Measurements from ENCODE around the gene ALKBH1.
"Not testable (repeated sequence)": the region's sequence is repeated elsewhere in the genome, so short reads cannot be mapped to it uniquely, and the experiment has no call there.

The ALKBH1 gene

DNA sequence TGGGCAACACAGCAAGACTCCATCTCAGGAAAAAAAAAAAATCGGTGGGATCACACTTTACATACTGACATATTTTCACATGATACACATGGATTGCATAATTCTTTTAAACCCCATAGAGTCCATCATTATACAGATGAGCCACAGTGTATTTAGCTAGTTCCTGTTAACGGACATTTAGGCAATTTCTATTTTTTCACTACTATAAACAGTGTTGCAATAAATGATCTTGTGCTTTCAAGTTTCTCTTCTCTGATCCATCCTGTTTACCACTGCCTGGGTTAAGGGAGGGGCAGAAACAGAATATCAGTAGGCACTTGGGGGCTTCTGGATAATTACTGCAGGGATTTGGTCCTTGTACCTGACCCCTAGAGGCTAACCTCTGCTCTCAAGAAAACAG is 48.0 kb downstream of the ALKBH1 start:
- Histone ChIP-seq H2AFZ (ENCODE audit: low read depth, low read length) (no peak overlapping the region), H3K36me3 (ENCODE audit: insufficient read depth, low read length) (no peaks in the 10 kb centered on the region), H3K4me3 (ENCODE audit: low read length) (no peak overlapping the region), H3K9me3 (ENCODE audit: low read length) (no peaks in the 10 kb centered on the region), H3K4me1 (ENCODE audit: insufficient read depth, low read length) (peaks cover 16% of the 10 kb centered on the region), H3K27me3 (ENCODE audit: insufficient read depth, low read length) (no peaks in the 10 kb centered on the region)

- Histone ChIP-seq H3K27me3 (ENCODE audit: insufficient read depth, low read length) (no peaks in the 10 kb centered on the region), H3K4me1 (ENCODE audit: insufficient read depth, low read length) (peaks cover 27% of the 10 kb centered on the region), H2AFZ (ENCODE audit: low read depth, low read length) (no peak overlapping the region), H3K4me3 (ENCODE audit: low read length) (no peak overlapping the region), H3K9me3 (ENCODE audit: low read length) (no peaks in the 10 kb centered on the region), H3K36me3 (ENCODE audit: insufficient read depth, low read length) (no peaks in the 10 kb centered on the region)
These were observed 50.5 kb downstream of the ALKBH1 start for GRCh38 chr14:77657280-77657679.

GRCh38 chr14:77654001-77654441 is 53.8 kb downstream of the ALKBH1 start:
- no peaks in the 10 kb centered on the region for H3K36me3 ChIP-seq (ENCODE audit: insufficient read depth, low read length)
- H3K4me1 ChIP-seq (ENCODE audit: insufficient read depth, low read length) = peaks cover 15% of the 10 kb centered on the region
- no peaks in the 10 kb centered on the region for H3K27me3 ChIP-seq (ENCODE audit: insufficient read depth, low read length)
- peak overlapping the region; percentile 14 for H3K4me3 ChIP-seq (ENCODE audit: low read length)
- H2AFZ ChIP-seq (ENCODE audit: low read depth, low read length) = peak overlapping the region; percentile 57
- H3K9me3 ChIP-seq (ENCODE audit: low read length) = no peaks in the 10 kb centered on the region

DNA sequence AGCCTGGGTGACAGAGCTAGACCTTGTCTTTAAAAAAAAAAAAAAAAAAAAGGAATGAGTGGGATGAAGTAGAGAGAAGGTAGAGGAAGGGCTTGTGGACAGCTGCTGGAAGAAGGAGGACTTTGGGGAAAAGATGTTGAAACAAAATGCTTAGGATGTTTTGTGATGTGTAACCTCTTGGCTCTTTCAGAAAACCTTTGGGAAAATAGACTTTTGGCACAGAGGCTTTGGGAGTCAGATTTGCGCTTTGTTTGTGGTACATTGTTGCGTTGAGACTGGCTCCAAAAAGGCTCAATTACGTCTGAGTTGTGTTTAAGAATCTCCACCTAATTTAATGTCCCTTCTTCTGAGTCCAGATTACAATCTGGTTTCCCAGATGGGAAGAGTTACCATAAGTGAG is 58.5 kb downstream of the ALKBH1 start:
- H3K4me3 ChIP-seq (ENCODE audit: low read length) = no peak overlapping the region
- no peaks in the 10 kb centered on the region for H3K36me3 ChIP-seq (ENCODE audit: insufficient read depth, low read length)
- H3K27me3 ChIP-seq (ENCODE audit: insufficient read depth, low read length) = no peaks in the 10 kb centered on the region
- no peak overlapping the region for H2AFZ ChIP-seq (ENCODE audit: low read depth, low read length)
- no peaks in the 10 kb centered on the region for H3K9me3 ChIP-seq (ENCODE audit: low read length)
- H3K4me1 ChIP-seq (ENCODE audit: insufficient read depth, low read length) = peaks cover 7% of the 10 kb centered on the region

- H2AFZ ChIP-seq (ENCODE audit: low read depth, low read length) = no peak overlapping the region
- H3K4me1 ChIP-seq (ENCODE audit: insufficient read depth, low read length) = no peaks in the 10 kb centered on the region
- no peak overlapping the region for H3K4me3 ChIP-seq (ENCODE audit: low read length)
- H3K27me3 ChIP-seq (ENCODE audit: insufficient read depth, low read length) = no peaks in the 10 kb centered on the region
- no peaks in the 10 kb centered on the region for H3K9me3 ChIP-seq (ENCODE audit: low read length)
- H3K36me3 ChIP-seq (ENCODE audit: insufficient read depth, low read length) = no peaks in the 10 kb centered on the region
These were observed 59.2 kb downstream of the ALKBH1 start for GRCh38 chr14:77648520-77649200.

- Histone ChIP-seq H3K36me3 (ENCODE audit: insufficient read depth, low read length) (no peaks in the 10 kb centered on the region), H3K9me3 (ENCODE audit: low read length) (no peaks in the 10 kb centered on the region), H3K4me3 (ENCODE audit: low read length) (no peak overlapping the region), H3K27me3 (ENCODE audit: insufficient read depth, low read length) (no peaks in the 10 kb centered on the region), H3K4me1 (ENCODE audit: insufficient read depth, low read length) (no peaks in the 10 kb centered on the region), H2AFZ (ENCODE audit: low read depth, low read length) (no peak overlapping the region)
These were observed 60.0 kb downstream of the ALKBH1 start for GRCh38 chr14:77647853-77648252.

DNA sequence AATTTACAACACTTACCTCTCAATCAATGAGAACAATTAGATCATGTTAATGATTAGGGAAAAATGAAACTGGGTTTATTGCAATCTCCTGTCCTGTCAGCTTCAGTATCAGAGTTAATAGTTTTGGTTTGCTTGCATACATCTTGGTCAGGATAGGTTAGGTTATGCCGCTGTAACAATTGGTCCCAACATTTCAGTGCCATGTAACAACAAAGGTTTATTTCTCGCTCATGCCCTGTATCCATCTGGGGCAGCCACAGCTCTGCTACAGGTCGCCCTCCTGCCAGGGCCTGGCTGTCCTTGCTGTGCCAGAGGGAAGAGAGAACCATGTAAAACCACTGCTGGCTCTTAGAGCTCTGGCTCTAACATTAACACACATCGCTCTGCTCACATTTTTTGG is 60.9 kb downstream of the ALKBH1 start:
- Histone ChIP-seq H3K4me3 (ENCODE audit: low read length) (no peak overlapping the region), H3K27me3 (ENCODE audit: insufficient read depth, low read length) (no peaks in the 10 kb centered on the region), H3K36me3 (ENCODE audit: insufficient read depth, low read length) (no peaks in the 10 kb centered on the region), H2AFZ (ENCODE audit: low read depth, low read length) (no peak overlapping the region), H3K4me1 (ENCODE audit: insufficient read depth, low read length) (no peaks in the 10 kb centered on the region), H3K9me3 (ENCODE audit: low read length) (no peaks in the 10 kb centered on the region)

DNA sequence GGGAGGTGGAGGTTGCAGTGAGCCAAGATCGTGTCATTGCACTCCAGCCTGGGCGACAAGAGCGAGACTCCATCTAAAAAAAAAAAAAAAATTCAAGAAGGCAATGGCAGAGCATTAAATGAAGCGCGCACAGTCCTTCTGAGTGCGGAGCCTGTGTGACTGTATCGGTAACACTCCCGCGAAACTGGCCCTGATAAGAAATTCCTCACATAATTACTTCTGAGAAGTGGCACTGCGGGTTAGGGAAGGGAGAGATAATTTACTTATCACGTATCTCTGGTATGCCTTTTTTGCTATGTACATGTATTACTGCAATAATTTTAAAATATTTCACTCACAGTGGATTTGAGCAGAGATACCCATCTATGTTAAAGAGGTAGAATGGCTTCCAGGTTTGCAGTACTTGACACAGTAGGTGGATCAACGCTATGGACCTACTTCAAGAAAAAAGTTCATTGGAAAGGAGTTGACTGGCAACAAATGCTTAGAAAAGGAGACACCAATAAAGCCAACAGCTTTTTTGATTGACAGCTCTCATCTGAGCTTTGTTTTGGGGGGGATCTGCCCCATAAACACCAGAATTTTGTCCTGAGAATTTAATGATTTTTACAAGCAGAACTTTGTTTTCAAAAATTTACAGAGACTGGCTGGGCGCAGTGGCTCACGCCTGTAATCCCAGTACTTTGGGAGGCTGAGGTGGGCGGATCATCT is 62.1 kb downstream of the ALKBH1 start:
- Histone ChIP-seq H3K36me3 (ENCODE audit: insufficient read depth, low read length) (no peaks in the 10 kb centered on the region), H3K4me1 (ENCODE audit: insufficient read depth, low read length) (no peaks in the 10 kb centered on the region), H3K27me3 (ENCODE audit: insufficient read depth, low read length) (no peaks in the 10 kb centered on the region), H2AFZ (ENCODE audit: low read depth, low read length) (no peak overlapping the region), H3K9me3 (ENCODE audit: low read length) (no peaks in the 10 kb centered on the region), H3K4me3 (ENCODE audit: low read length) (no peak overlapping the region)

DNA sequence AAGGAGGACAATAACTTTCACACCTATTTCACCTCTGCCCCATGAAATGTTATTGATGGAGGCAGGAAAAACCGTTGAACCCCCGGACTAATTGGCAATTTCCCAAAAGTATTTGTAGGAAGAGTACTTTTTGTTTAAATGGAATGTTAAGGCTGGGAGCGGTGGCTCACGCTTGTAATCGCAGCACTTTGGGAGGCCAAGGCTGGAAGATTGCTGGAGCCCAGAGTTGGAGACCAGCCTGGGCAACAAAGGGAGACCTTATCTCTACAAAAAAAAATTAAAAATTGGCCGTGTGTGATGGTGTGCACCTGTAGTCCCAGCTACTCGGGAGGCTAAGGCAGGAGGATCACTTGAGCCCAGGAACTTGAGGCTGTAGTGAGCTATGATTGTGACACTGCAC is 65.4 kb downstream of the ALKBH1 start:
- no peak overlapping the region for H3K4me3 ChIP-seq (ENCODE audit: low read length)
- no peaks in the 10 kb centered on the region for H3K27me3 ChIP-seq (ENCODE audit: insufficient read depth, low read length)

GRCh38 chr14:77641534-77642341 is 66.1 kb downstream of the ALKBH1 start:
- no peak overlapping the region for H2AFZ ChIP-seq (ENCODE audit: low read depth, low read length)
- H3K4me1 ChIP-seq (ENCODE audit: insufficient read depth, low read length) = no peaks in the 10 kb centered on the region
- no peaks in the 10 kb centered on the region for H3K9me3 ChIP-seq (ENCODE audit: low read length)
- H3K36me3 ChIP-seq (ENCODE audit: insufficient read depth, low read length) = no peaks in the 10 kb centered on the region
- H3K27me3 ChIP-seq (ENCODE audit: insufficient read depth, low read length) = no peaks in the 10 kb centered on the region
- H3K4me3 ChIP-seq (ENCODE audit: low read length) = no peak overlapping the region

More for the DNA sequence above, 65.4 kb downstream of the ALKBH1 start:
- H2AFZ ChIP-seq (ENCODE audit: low read depth, low read length) = no peak overlapping the region
- no peaks in the 10 kb centered on the region for H3K36me3 ChIP-seq (ENCODE audit: insufficient read depth, low read length)
- no peaks in the 10 kb centered on the region for H3K4me1 ChIP-seq (ENCODE audit: insufficient read depth, low read length)
- H3K9me3 ChIP-seq (ENCODE audit: low read length) = no peaks in the 10 kb centered on the region

DNA sequence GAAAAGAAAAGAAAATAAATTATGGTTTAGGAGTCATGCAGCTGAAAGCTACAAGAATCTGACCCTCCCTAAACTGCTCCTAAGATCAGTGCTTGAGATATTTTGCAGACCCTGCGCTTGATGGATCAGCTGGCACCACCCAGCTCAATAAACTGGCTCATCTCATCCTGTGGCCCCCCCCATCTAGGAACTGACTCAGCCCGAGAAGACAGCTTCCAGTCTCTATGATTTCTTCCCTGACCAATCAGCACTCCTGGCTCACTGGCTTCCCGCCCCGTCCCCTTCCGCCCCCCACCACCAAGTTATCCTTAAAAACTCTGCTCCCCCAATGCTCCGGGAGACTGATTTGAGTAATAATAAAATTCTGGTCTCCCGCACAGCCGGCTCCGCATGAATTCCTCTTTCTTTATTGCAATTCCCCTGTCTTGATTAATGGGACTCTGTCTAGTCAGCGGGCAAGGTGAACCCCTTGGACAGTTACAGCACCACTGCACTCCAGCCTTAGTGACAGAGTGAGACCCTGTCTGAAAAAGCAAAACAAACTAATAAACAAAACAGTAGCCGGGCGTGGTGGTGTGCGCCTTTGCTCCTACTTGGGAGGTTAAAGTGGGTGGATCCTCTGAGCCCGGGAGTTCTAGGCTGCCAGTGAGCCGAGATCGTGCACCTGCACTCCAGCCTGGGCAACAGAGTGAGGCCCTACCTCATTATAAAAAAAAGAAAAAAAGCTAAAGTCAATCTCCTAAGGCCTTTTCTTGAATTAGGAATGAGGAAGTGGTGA is 66.9 kb downstream of the ALKBH1 start:
- Histone ChIP-seq H3K4me3 (ENCODE audit: low read length) (no peak overlapping the region), H3K36me3 (ENCODE audit: insufficient read depth, low read length) (no peaks in the 10 kb centered on the region), H3K9me3 (ENCODE audit: low read length) (no peaks in the 10 kb centered on the region), H3K4me1 (ENCODE audit: insufficient read depth, low read length) (no peaks in the 10 kb centered on the region), H2AFZ (ENCODE audit: low read depth, low read length) (no peak overlapping the region), H3K27me3 (ENCODE audit: insufficient read depth, low read length) (no peaks in the 10 kb centered on the region)

DNA sequence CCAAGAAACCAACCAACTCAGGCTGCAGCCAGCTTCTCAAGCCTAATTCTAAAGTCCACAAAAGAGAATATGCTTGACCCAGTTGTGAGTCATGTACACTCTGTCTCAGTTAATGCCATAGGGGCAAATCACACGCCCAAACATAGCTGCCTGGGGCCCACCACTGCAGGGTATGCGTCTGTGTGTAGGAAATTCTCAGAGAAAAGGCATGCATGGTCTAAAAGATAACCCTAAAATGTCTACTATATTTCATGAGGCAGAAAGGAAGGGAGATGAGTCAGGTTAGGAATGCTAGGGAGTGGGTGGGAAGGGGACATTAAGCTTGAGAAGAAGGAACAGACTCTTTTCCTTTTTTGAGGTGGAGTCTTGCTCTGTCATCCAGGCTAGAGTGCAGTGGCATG is 69.1 kb downstream of the ALKBH1 start:
- Histone ChIP-seq H3K36me3 (ENCODE audit: insufficient read depth, low read length) (no peaks in the 10 kb centered on the region), H3K4me1 (ENCODE audit: insufficient read depth, low read length) (no peaks in the 10 kb centered on the region), H3K27me3 (ENCODE audit: insufficient read depth, low read length) (no peaks in the 10 kb centered on the region), H3K9me3 (ENCODE audit: low read length) (no peaks in the 10 kb centered on the region), H2AFZ (ENCODE audit: low read depth, low read length) (no peak overlapping the region), H3K4me3 (ENCODE audit: low read length) (no peak overlapping the region)

DNA sequence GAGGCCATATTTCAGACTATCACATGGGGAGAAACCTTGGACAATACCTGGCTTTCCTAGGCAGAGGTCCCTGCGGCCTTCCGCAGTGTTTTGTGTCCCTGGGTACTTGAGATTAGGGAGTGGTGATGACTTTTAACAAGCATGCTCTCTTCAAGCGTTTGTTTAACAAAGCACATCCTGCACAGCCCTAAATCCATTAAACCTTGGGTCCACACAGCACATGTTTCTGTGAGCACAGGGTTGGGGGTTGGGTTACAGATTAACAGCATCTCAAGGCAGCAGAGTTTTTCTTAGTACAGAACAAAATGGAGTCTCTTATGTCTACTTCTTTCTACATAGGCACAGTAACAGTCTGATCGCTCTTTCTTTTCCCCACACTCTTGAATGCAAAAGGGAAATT is 72.0 kb downstream of the ALKBH1 start:
- not testable (repeated sequence) for H3K4me1 ChIP-seq (ENCODE audit: insufficient read depth, low read length)

More for the DNA sequence above, 72.0 kb downstream of the ALKBH1 start:
- not testable (repeated sequence) for H3K27me3 ChIP-seq (ENCODE audit: insufficient read depth, low read length); H3K36me3 ChIP-seq (ENCODE audit: insufficient read depth, low read length); H3K9me3 ChIP-seq (ENCODE audit: low read length); H3K4me3 ChIP-seq (ENCODE audit: low read length); H2AFZ ChIP-seq (ENCODE audit: low read depth, low read length)
